ENCODE data around the gene CD79B.

GRCh38 chr17:63954402-63955063, 22.4 kb upstream of the CD79B start:
- TF ChIP-seq POLR2AphosphoS5 (IDR thresholded peaks at IDR 0.05; ENCODE audit: low read depth, low read length) (no peak), SIN3A (IDR thresholded peaks at IDR 0.05; ENCODE audit: borderline replicate concordance, insufficient read depth, low read depth, low read length) (no peak), REST (IDR thresholded peaks at IDR 0.05; ENCODE audit: insufficient read depth in 1 of 2, low read depth in 2 of 2, low read length in 1 of 2) (no peak)
- TF ChIP-seq, protein P1, sequence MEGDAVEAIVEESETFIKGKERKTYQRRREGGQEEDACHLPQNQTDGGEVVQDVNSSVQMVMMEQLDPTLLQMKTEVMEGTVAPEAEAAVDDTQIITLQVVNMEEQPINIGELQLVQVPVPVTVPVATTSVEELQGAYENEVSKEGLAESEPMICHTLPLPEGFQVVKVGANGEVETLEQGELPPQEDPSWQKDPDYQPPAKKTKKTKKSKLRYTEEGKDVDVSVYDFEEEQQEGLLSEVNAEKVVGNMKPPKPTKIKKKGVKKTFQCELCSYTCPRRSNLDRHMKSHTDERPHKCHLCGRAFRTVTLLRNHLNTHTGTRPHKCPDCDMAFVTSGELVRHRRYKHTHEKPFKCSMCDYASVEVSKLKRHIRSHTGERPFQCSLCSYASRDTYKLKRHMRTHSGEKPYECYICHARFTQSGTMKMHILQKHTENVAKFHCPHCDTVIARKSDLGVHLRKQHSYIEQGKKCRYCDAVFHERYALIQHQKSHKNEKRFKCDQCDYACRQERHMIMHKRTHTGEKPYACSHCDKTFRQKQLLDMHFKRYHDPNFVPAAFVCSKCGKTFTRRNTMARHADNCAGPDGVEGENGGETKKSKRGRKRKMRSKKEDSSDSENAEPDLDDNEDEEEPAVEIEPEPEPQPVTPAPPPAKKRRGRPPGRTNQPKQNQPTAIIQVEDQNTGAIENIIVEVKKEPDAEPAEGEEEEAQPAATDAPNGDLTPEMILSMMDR (IDR thresholded peaks at IDR 0.05): no peak
